ENCODE measurements around the gene GNAI2.
A peak's percentile ranks its signal among the peaks of the same experiment; 100 is the strongest.

The GNAI2 gene

GRCh38 chr3:50293079-50293801 lies 57.2 kb downstream of the GNAI2 start:
- H3K4me3 ChIP-seq (ENCODE audit: low read depth, low read length) = peak overlapping the region; percentile 52
- TF ChIP-seq CTCF (IDR thresholded peaks at IDR 0.05; ENCODE audit: borderline replicate concordance, insufficient read depth, low read depth, low read length) = no peak

GRCh38 chr3:50294089-50294488 lies 58.1 kb downstream of the GNAI2 start:
- no peak for TF ChIP-seq CTCF (IDR thresholded peaks at IDR 0.05; ENCODE audit: borderline replicate concordance, insufficient read depth, low read depth, low read length)
- H3K4me3 ChIP-seq (ENCODE audit: low read depth, low read length) = no peak overlapping the region

- TF ChIP-seq CTCF (IDR thresholded peaks at IDR 0.05; ENCODE audit: borderline replicate concordance, insufficient read depth, low read depth, low read length) = no peak
- H3K4me3 ChIP-seq (ENCODE audit: low read depth, low read length) = no peak overlapping the region
These were observed 58.7 kb downstream of the GNAI2 start for GRCh38 chr3:50294492-50295403.

- H3K4me3 ChIP-seq (ENCODE audit: low read depth, low read length) = no peak overlapping the region
- no peak for TF ChIP-seq CTCF (IDR thresholded peaks at IDR 0.05; ENCODE audit: borderline replicate concordance, insufficient read depth, low read depth, low read length)
These were observed 59.8 kb downstream of the GNAI2 start for GRCh38 chr3:50295553-50296431.

- no peak overlapping the region for H3K4me3 ChIP-seq (ENCODE audit: low read depth, low read length)
- no peak for TF ChIP-seq CTCF (IDR thresholded peaks at IDR 0.05; ENCODE audit: borderline replicate concordance, insufficient read depth, low read depth, low read length)
These were observed 60.8 kb downstream of the GNAI2 start for GRCh38 chr3:50296721-50297383.

GRCh38 chr3:50297384-50297775 lies 61.4 kb downstream of the GNAI2 start:
- TF ChIP-seq CTCF (IDR thresholded peaks at IDR 0.05; ENCODE audit: borderline replicate concordance, insufficient read depth, low read depth, low read length) = no peak

More at GRCh38 chr3:50297384-50297775, 61.4 kb downstream of the GNAI2 start:
- H3K4me3 ChIP-seq (ENCODE audit: low read depth, low read length) = no peak overlapping the region

All from GM12875 (cell line).